ENCODE data around the gene SYTL2.
A peak's percentile ranks its signal among the peaks of the same experiment; 100 is the strongest.
"Not testable (repeated sequence)": the region's sequence is repeated elsewhere in the genome, so short reads cannot be mapped to it uniquely, and the experiment has no call there.

SYTL2 gene, protein sequence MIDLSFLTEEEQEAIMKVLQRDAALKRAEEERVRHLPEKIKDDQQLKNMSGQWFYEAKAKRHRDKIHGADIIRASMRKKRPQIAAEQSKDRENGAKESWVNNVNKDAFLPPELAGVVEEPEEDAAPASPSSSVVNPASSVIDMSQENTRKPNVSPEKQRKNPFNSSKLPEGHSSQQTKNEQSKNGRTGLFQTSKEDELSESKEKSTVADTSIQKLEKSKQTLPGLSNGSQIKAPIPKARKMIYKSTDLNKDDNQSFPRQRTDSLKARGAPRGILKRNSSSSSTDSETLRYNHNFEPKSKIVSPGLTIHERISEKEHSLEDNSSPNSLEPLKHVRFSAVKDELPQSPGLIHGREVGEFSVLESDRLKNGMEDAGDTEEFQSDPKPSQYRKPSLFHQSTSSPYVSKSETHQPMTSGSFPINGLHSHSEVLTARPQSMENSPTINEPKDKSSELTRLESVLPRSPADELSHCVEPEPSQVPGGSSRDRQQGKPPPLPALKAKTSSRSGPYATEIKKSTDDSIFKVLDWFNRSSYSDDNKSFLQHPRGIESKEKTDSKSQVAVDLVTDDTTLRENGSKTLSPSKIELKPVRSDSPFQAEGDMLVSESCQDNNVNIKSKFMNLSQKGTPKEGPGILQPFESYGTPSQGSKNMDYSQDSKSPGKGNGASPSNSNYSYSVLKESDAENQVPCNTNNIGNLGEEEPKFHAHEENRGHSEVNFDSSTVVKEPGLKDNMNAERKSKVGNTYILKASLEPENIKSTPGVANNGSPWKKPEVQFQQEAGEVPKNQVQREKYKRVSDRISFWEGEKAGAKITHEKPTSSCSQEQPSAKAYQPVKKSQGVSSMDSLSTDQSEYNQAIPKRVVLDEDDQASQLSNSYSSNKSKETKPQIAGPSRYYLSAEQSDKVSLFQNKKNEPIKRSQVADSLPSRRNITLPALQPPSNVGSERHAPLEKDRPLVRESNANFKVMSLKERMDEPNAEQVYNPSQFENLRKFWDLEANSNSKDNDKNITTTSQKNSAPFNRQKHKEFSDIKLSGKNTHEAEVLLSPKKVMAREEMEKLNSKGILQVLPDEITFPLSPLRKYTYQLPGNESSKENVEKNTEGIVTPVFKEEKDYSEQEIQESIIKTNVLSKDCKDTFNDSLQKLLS (N-terminal part only)

DNA sequence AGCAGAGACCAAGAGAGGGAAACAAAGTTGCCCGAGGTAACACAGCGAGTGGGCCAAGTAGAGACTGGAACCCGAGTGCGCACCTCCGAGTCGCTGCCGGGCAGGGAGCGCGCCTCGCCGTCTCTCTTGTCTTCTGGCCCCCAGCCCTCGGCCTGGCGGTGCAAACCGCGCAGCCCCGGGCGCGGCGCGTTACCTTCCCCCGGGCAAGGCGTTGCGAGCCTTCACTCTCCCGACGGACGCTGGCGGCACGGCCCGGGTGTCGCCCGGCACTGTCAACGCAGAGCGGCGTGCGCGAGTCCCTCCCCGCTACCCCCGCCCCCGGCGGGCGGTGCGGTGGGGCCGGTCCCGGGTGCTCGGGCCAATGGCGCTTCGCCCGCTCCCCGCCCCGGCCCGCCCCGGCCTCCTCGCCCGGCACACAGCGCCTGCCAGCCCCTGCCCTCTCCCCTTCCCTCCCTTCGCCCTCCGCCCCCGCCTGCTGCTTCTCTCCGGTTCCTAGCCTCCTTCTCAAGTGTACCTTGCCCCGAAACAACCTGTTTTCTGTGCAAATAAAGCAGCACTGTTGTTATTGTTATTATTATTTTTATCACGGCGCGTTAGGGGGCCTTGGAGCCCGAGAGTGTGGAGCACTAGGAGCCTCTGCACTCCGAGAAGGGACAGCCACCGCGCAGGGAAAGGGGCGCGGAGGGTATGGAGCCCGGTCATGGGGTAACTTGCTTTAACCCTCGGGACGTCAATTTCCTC is at the start of gene SYTL2:
TSS of gene SYTL2 (minus strand) at position 271 of the 741 bp plus-strand sequence. CDS start 53,416 bp downstream, outside the sequence.
- peak; percentile 44 to 63 for DNase-seq (ENCODE audit: low read depth in 2 of 2)

DNA sequence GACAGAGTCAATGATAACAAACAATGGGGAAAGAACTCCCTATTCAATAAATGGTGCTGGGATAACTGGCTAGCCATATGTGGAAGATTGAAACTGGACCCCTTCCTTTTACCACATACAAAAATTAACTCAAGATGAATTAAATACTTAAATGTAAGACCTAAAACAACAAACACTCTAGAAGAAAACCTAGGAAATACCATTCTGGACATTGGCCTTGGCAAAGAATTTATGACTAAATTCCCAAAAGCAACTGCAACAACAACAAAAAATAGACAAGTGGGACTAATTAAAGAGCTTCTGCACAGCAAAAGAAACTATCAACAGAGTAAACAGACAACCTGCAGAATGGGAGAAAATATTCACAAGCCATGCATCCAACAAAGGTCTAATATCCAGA is 48.6 kb upstream of the SYTL2 start:
- not testable (repeated sequence) for DNase-seq (ENCODE audit: low read depth in 2 of 2)

DNA sequence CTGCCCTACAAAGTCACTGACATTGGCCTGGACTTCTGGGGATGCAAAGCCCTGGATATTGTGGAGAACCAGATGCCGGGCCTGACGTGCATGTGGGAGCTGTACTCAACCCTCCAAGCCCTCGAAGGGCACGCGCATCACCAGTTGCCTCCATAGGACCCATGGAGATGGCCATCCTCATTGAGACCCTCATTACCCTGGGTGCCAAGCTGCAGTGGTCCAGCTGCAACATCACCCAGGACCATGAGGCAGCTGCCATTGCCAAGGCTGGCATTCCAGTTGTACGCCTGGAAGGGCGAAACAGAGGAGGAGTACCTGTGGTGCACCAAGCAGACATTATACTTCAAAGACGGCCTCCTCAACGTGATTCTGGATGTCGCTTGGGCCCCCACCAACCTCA is 46.2 kb upstream of the SYTL2 start:
- DNase-seq (ENCODE audit: low read depth in 2 of 2) = no peak

DNA sequence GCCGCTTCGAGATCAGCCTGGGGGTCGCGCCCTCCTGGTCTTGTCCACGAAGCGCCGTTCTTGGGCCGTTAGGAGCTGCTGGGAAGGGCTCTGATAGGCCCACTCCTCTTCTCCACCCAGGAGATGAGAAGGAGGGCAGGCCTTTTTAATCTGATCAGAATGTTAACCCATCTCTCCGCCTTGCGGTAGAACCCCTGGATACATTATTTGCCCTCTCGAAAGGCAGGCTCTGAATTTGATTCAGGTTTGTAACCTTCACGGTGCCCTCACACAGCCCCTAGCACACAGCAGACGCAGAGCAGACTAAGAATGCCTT is 44.4 kb upstream of the SYTL2 start, which contains the start of gene CCDC83:
TSS of gene CCDC83 (plus strand) at position 43 of the 316 bp plus-strand sequence. CDS start 9,741 bp downstream, outside the sequence.
- DNase-seq (ENCODE audit: low read depth in 2 of 2) = no peak

DNA sequence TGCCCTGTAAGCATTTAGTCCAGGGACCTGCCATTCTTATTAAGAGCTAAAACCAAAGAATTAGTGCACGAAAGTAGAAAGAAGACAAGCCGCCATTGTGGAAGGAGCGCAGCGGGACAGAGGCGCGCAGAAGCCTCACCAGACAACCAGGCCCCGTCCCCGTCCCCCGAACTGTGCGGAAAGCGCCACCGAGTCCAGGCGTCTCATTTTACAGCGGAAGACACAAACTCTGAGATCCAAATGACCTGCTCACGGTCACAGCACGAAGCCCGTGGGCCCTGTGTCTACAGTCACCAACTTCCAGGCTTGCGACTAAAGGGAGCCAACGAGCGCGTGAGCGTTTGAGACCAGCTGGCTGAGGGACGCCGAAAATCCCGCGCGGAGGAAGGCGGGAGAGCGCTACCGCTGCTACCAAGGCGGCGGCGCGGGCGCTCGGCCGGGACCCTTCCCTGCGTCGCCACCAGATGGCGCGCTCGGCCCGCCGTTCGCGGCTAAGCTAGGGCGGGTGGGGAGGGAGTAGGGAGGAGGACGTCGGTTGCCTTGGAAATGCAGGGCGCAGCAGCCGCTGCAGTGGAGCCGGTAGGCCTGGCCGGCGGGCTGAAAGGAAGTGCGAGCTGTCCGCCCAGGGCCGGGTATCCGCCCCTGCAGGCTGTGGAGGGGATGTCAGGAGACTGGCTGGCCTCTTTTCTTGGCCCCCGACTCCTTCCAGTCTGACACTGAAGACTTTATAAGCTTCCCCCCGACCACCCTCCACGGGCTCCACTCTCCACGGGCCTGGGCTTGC is 43.8 kb upstream of the SYTL2 start:
- DNase-seq (ENCODE audit: low read depth in 2 of 2) = peak; percentile 87 to 90

DNA sequence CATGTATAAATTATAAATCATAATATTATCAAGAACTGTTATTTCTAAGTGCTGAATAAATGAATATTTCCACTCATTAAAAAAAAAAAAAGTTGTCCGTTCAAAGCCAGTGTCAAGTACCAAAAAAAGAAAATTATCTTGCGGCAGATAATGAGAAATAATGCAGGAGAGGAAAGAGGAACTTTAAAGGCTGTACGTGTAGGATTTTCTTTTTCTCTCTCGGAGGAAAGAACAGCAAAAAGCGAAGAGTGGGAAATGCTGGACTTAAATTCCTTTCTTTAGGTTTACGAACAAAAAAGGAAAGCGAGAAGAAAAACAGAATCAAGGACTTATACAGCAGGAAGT is 43.2 kb upstream of the SYTL2 start:
- no peak for DNase-seq (ENCODE audit: low read depth in 2 of 2)

DNA sequence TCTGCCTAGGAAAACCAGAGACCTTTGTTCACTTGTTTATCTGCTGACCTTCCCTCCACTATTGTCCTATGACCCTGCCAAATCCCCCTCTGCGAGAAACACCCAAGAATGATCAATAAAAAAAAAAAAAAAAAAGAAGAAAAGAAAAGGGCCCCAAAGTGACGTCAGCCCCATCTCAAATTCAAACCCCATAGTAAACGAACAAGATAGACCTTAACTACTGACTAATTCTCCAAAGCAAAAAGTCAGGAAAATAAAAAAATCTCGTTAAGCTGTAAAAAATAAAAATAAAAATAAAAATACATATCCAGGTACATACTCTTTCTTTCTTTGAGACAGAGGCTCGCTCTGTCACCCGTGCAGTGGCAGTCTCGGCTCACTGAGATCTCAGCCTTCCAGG is 42.6 kb upstream of the SYTL2 start:
- DNase-seq (ENCODE audit: low read depth in 2 of 2) = not testable (repeated sequence)

DNA sequence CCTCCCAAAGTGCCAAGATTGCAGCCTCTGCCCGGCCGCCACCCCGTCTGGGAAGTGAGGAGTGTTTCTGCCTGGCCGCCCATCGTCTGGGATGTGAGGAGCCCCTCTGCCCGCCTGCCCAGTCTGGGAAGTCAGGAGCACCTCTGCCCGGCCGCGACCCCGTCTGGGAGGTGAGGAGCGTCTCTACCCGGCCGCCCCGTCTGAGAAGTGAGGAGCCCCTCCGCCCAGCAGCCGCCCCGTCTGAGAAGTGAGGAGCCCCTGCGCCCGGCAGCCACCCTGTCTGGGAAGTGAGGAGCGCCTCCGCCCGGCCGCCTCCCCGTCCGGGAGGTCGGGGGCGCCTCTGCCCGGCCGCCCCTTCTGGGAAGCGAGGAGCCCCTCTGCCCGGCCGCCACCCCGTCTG is 41.8 kb upstream of the SYTL2 start:
- DNase-seq (ENCODE audit: low read depth in 2 of 2) = not testable (repeated sequence)

DNA sequence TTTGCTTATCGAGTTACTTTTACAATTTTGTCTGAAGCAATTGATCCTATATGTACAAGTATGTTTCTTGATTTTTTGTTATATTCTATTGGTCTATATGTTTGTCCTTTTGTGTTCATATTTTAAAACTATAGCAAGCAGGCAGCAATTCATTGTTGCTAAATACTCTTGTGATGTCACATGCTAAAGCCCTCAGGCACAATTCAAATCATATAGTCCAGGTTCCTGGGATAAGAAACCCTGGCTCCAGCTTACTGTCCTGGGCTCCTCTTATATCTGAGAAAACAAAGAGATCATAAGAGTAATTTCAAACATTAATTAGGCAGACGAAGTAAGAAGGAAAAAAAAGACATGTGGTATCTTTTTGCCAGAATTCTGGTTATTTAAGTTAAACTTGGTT is 37.6 kb upstream of the SYTL2 start:
- no peak for DNase-seq (ENCODE audit: low read depth in 2 of 2)

DNA sequence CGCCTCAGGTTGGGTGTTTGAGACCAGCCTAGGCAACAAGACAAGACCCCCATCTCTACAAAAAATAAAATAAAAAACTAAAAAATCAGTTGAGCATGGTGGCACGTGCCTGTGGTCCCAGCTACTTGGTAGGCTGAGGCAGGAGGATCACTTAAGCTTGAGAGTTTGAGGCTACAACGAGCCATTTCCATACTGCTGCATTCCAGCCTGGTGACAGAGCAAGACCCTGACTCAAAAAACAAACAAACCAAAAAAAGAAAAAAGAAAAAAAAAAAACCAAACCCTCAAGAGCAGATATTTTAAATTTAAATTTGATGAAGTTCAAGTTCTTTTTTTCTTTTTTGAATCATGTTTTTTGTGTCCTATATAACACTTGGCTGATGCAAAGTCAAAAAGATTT is 37.1 kb upstream of the SYTL2 start:
- DNase-seq (ENCODE audit: low read depth in 2 of 2) = no peak

DNA sequence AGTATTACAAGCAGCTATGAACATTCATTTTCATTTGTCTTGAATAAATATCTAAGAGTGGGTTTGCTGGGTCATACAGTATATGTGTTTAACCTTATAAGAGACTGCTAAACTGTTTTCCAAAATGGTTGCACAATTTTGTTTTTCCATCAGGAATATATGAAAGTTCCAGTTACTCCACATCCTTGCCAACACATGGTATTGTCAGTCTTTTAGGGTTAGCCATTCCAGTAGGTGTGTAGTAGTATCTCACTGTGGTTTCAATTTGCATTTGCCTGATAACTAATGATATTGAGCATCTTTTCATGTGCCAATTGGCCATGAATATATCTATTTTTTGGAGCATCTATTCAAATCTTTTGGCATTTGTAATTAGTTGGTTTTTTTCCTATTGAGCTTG is 36.5 kb upstream of the SYTL2 start:
- no peak for DNase-seq (ENCODE audit: low read depth in 2 of 2)

DNA sequence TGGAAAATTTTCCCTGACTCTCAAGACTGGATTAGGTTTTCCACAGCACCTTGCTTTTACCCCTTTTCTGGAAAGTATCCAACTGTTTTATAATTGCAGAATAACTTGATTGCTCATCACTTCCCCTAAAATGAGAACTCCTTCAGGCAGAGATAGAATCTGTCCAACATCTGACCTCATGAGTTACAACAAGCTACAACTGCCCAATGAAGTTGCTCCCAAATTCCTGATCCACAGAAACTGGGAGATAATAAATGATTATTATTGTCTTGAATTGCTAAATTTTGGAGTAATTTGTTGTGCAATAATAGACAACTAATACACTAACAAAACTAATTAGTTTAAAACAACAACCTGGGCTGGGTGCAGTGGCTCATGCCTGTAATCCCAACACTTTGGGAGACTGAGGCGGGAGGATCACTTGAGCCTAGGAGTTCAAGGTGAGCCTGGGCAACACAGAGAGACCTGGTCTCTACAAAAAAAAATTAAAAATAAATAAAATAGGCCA is 34.2 kb upstream of the SYTL2 start:
- no peak for DNase-seq (ENCODE audit: low read depth in 2 of 2)

DNA sequence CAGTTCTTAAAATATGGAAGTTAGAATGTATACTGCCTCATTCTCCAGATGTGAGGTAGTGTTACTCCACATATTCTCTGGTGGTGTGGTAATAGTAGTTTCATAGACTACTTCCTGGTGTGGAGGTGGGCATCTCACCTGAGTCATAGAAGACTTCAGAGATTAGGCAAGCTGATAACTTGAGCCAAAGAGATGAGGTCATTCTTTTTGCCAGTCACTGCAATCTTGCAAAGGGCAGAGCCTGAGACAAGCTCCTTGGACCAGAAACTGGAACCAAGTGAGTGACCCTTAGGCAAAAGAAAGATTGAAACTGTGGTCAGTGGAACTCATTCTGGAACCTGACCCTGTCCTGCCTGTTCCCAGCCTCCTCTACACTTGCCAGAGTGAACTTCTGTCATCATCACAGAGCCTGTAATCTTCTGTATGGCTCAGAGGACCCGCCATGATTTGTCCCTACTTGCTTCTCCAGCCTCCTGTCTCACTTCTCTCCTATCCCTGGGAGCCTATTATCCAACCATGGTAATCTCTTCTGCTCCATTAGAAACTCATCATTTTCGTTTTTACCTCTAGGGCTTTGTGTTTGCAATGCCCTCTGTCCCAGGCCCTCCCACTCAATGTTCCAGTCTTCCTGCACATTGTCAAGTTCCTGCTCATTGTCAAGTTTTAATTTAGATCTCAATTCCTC is 33.6 kb upstream of the SYTL2 start:
- no peak for DNase-seq (ENCODE audit: low read depth in 2 of 2)

DNA sequence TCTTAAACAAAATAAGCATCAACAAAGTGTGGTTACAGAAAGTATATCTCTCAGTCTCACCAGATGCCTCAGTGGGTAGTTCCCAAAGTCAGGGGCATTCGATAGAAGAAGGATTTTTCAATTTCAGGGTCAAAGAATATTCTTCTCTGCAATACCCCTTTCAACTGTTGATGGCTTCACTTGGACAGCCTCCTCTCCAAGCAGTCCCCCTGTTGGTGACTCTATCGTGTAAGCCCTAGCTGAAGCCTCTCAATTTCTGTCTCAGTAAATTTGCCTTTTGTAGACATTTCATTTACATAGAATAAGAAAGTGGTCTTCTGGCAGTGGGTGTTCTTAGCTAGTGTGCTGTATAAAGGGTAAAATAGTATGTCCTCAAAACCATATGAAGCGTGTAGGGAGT is 33.0 kb upstream of the SYTL2 start:
- no peak for DNase-seq (ENCODE audit: low read depth in 2 of 2)

DNA sequence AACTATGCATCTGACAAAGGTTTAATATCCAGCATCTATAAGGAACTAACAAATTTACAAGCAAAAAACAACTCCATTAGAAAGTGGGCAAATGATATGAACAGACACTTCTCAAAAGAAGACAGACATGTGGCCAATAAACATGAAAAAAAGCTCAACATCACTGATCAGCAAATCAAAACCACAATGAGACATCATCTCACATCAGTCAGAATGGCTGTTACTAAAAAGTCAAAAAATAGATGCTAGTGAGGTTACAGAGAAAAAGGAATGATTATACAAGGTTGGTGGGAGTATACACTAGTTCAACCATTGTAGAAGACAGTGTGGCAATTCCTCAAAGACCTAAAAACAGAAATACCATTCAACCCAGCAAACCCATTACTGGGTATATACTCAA is 30.0 kb upstream of the SYTL2 start:
- DNase-seq (ENCODE audit: low read depth in 2 of 2) = not testable (repeated sequence)

DNA sequence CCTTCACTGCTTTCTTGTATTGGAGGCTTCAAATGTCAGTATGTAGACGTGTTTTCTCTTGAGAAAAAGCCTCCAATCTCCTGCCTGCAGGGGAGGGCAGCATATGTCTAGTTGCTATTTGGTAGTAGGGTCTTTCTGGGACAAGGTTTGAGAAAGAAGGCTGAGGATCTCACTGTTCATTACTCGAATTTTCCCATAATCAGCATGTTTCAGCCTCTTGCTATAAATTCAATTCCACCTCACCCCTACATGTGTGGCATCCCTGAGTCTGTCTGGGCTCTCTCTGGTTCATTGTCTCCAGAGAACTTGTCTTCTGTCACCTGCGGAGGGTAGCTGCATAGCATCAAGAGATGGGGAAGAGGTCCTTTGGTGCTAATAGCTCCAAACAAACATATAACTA is 24.8 kb upstream of the SYTL2 start:
- no peak for DNase-seq (ENCODE audit: low read depth in 2 of 2)

DNA sequence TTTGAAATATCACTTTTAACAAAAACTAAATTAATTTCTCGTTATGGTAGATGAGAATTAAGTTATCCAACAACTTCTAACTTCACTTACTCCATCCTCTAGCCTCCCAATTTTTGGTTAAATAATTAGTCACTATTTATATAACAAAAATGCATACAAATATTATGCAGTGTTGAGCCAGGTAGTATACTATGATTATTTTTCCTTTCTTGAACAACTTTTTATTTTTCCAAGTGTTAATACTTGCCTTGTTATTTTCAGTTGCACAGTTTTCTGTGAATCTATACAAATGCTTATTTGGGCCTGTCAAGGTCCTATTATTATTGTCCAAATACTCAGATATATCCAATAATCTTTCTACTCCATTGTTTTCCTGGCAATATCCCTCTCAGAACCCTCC is 24.3 kb upstream of the SYTL2 start:
- no peak for DNase-seq (ENCODE audit: low read depth in 2 of 2)

DNA sequence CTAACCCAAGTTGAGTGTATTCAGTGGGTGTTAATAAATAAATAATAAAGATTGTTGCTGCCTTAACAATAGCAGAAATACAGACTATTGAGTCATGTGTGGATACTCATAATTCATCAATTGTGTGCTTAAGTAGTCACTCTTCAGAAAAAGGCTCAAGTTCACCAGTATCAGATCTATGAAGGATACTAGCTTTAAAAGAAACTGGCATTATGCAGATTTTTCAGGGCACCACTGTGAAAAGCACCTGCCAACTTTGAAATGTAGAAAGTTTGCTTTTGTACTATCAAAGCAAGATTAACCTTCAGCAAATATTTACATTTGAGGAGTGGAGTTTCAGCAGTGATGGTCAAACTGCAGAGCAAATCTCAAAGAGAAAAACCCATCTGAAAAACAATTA is 20.1 kb upstream of the SYTL2 start:
- no peak for DNase-seq (ENCODE audit: low read depth in 2 of 2)

DNA sequence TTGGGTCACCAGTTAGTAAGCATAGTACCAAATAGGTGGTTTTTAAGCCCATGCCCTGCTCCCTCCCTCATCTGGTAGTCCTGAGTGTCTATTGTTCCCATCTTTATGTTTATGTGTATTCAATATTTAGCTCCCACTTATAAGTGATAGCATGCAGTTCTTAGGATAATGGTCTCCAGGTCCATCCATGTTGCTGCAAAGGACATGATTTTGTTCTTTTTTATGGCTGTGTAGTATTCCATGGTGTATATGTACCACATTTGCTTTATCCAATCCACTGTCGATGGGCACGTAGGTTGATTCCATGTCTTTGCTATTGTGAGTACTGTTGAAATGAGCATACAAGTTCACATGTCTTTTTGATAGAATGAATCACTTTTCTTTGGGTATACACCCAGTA is 18.2 kb upstream of the SYTL2 start:
- no peak for DNase-seq (ENCODE audit: low read depth in 2 of 2)

DNA sequence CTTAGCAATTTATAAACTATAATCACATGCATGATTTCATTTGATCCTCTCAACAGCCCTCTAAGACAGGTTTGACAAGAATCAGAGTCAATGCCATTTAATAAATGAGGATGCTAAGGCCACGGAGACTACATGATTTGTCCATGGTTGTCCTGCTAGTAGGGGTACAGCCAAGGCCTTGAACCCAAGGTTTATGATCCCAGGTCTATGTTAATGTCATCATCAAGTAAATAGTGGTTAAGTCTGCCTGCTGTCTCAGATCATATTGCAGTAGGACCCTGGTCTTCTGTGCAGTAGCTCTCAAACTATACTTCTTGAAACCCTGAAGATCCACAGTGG is 17.7 kb upstream of the SYTL2 start:
- DNase-seq (ENCODE audit: low read depth in 2 of 2) = no peak
